GM19328 (cell line): ENCODE data around the gene CLTA.
"Not testable (repeated sequence)": the region's sequence is repeated elsewhere in the genome, so short reads cannot be mapped to it uniquely, and the experiment has no call there.

ENCODE experiments used
- ATAC-seq: cut with Tn5 transposase; IDR thresholded peaks from one replicate; pipeline ENCODE4 v1.9.1; 2021; ENCODE audit warnings: mild to moderate bottlenecking, moderate library complexity; ENCODE audit not compliant: unreplicated experiment

The CLTA gene

DNA sequence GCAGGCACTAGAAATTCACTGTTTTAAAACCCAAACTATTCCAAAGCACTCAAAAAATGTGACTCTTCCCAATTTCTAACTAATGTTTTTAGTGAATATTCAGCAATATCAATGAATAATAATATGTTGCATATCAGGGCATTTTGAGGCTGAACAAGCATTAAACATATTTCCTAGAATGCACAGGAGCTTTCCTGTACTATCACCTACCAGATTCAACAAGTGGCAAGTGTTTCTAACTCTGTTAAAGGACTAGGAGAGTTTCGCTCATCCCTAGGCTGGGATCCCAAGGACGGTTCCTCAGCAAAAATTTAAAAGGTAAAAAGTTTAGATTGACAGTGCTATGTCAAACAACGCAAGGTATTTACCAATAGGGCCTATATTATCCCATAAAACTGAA lies 46.5 kb downstream of the CLTA start:
- ATAC-seq: no peak

GRCh38 chr9:36239205-36239604 lies 48.5 kb downstream of the CLTA start:
- ATAC-seq: not testable (repeated sequence)

GRCh38 chr9:36239675-36240074 lies 49.0 kb downstream of the CLTA start:
- ATAC-seq: not testable (repeated sequence)

DNA sequence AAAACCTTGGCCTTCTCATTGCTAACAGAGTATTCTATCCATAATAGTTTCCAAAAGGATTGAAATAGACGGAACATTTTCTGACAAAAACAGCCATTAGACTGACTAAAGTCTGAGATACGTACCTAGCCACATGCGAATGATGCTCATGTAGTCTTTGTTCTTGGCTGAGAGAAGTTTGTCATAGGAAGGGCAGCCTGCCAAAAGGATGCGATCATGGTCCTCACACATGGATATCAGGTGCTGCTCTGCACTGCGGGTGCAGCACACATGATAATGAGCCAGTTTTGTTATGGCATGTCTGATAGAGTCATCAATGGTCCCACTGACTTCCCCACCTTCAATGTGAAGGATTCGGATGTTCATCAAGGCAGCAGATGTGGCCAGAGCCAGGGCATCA lies 55.2 kb downstream of the CLTA start:
- ATAC-seq: no peak

DNA sequence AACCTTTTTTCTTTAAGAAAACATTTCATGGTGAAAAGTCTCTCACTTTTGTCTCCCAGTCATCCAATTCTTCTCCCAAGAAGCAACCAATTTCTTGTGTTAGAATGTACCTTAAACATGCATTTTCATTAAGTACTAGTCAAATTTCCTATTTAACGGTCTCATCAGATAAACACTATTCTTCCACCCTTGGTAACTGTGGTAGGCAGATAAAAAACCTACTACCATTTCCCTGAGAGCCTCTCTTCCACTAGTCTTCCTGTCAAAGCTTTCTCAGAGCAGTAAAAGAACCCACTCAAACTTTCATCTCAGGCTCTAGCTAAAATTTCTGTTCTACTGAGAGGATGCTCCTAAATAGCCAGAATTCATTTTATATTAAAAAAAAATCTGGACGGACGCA lies 56.6 kb downstream of the CLTA start:
- ATAC-seq: no peak

- ATAC-seq: not testable (repeated sequence)
Measured at GRCh38 chr9:36248061-36248460, 57.3 kb downstream of the CLTA start.

DNA sequence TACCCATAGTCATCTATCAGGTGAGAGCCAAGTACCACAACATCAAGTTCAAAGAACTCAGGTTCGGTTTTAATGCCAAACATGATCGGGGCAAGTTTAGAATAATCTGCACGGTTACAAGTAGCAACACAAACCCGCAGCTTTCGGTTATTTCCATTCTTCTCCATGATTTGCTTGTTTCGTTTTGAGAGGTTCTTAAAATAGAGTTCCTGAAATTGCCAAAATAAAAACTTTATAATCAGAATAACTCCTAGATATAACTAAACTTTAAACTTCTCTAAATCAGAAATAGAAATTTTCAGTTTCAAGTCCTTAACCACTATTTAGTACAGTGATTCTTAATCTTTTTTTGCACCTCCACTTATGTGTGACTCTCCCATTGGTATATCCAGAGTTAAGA lies 58.5 kb downstream of the CLTA start:
- no peak for ATAC-seq

- no peak for ATAC-seq
Measured at GRCh38 chr9:36250079-36250478, 59.4 kb downstream of the CLTA start.

- ATAC-seq: no peak
Measured at GRCh38 chr9:36251428-36251827, 60.7 kb downstream of the CLTA start.

DNA sequence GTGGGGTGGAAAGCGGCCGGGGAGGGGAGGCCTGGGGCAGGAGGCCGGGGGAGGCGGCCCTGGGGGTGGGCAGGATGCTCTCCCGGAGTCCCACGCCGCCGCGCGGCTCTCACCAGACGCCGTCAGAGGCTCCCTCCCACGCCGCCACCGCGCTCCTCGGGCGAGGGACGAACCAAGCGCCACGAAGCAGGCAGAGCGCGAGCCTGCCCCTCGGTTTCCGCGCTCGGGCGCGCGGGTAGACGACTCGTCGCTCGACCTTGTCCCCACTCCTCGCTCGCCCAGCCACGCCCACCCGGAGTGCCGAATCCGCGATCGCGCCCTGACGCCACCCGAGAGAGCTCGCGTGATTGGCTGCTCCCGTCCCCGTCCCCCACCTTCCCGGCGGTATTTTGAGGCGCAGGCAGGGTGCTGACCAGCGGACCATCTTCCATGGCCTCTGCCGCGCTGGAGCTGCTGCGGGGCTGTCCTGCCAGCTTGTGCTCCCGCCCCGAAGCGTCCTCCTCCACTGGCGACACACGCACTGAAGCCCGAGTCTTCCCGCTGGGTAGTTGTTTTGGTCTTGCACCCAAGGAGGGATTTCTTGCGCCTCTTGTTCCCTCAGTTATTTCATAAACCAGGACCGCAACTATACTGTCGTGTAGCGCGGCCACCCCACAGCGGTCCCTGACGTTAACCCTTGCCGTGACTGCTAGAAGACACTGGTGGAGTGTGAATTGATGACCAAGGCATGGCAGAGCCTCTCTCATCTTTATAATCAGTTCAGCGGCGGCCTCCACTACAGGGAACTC lies 67.7 kb downstream of the CLTA start, which contains the start of gene GNE:
GNE (minus strand) TSS at position 241 of the 788 bp plus-strand sequence. CDS start 9,093 bp downstream, outside the sequence.
- peak; percentile 75 for ATAC-seq

- ATAC-seq: no peak
Measured at GRCh38 chr9:36258996-36259533, 68.3 kb downstream of the CLTA start.
